Tibial artery (tissue), 4 donors: ENCODE measurements around the gene GCNA.
A peak's percentile ranks its signal among the peaks of the same experiment; 100 is the strongest.

ENCODE experiments used
- DNase-seq, 2 donors: peaks; one replicate each; pipeline ENCODE4 v3.0.0-alpha.2; 2019
- H3K27ac ChIP-seq, 2 donors: fragments of 200-600 bp; sonication (generic) in 1 of 2; 1 replicate in 1 of 2; 2 replicates in 1 of 2; pipeline ENCODE4 v1.5.1; 2018 to 2019; ENCODE audit warnings: mild to moderate bottlenecking in 1 of 2
- H3K27me3 ChIP-seq, 2 donors: fragments of 200-600 bp; sonication (generic) in 1 of 2; one replicate each; pipeline versions ENCODE4 v1.5.1 to v1.6.0; 2016 to 2019
- H3K36me3 ChIP-seq, 3 donors: fragments of 200-600 bp; sonication (generic) in 2 of 3; one replicate each; pipeline ENCODE4 v1.5.1; 2016 to 2019; ENCODE audit warnings: mild to moderate bottlenecking in 2 of 3
- H3K4me1 ChIP-seq, 4 donors: fragments of 200-600 bp; sonication (generic) in 2 of 4; 1 replicate in 3 of 4; 2 replicates in 1 of 4; pipeline ENCODE4 v1.5.1; 2016 to 2019
- H3K4me3 ChIP-seq, 2 donors: fragments of 200-600 bp; sonication (generic) in 1 of 2; 1 replicate in 1 of 2; 2 replicates in 1 of 2; pipeline ENCODE4 v1.5.1; 2018 to 2019; ENCODE audit warnings: mild to moderate bottlenecking in 2 of 2
- H3K9me3 ChIP-seq, 3 donors: fragments of 200-600 bp; sonication (generic) in 1 of 3; one replicate each; pipeline ENCODE4 v1.5.1; 2016 to 2019
- CTCF ChIP-seq, 2 experiments: fragments of 200-600 bp in 1 of 2; fragments of 450-650 bp in 1 of 2; IDR thresholded peaks; one replicate each; pipeline ENCODE4 v1.5.1; 2017 to 2019; ENCODE audit warnings: antibody characterized with exemption in 2 of 2, mild to moderate bottlenecking in 1 of 2, moderate library complexity in 1 of 2
- intact Hi-C: fragments of 100-400 bp; cut with DNase I; formaldehyde crosslinking; loops from one replicate; pipeline ENCODE4 v1.15.0; 2023; ENCODE audit warnings: low total_unique reads

The GCNA gene

GRCh38 chrX:71618787-71619186, 40.5 kb downstream of the GCNA start:
- intact Hi-C loops, result no loop called here
- TF ChIP-seq CTCF (IDR thresholded peaks at IDR 0.05), result no peak
- H3K27ac ChIP-seq, result no peak overlapping the region
- peaks cover 0 to 13% (median 6%) of the 10 kb centered on the region in 3 donors for H3K36me3 ChIP-seq
- no peak overlapping the region for H3K4me3 ChIP-seq
- no peaks in the 10 kb centered on the region for H3K9me3 ChIP-seq
- no peak for DNase-seq
- no peaks in the 10 kb centered on the region for H3K27me3 ChIP-seq
- H3K4me1 ChIP-seq, result peaks cover 0 to 20% (median 8%) of the 10 kb centered on the region in 4 donors

- intact Hi-C loops, result no loop called here
- H3K27me3 ChIP-seq, result no peaks in the 10 kb centered on the region
- no peak overlapping the region for H3K4me3 ChIP-seq
- peaks cover 0 to 20% (median 8%) of the 10 kb centered on the region in 4 donors for H3K4me1 ChIP-seq
- H3K27ac ChIP-seq, result no peak overlapping the region
- no peaks in the 10 kb centered on the region for H3K9me3 ChIP-seq
- DNase-seq, result no peak
- peaks cover 0 to 9% (median 4%) of the 10 kb centered on the region in 3 donors for H3K36me3 ChIP-seq
- TF ChIP-seq CTCF (IDR thresholded peaks at IDR 0.05), result no peak
Observed at GRCh38 chrX:71619193-71619592, 41.0 kb downstream of the GCNA start.

GRCh38 chrX:71619986-71620385, 41.7 kb downstream of the GCNA start:
- intact Hi-C loops, result no loop called here
- H3K27ac ChIP-seq, result no peak overlapping the region
- H3K9me3 ChIP-seq, result no peaks in the 10 kb centered on the region
- TF ChIP-seq CTCF (IDR thresholded peaks at IDR 0.05), result no peak
- H3K36me3 ChIP-seq, result peaks cover 0 to 1% (median 0%) of the 10 kb centered on the region in 3 donors
- H3K4me3 ChIP-seq, result no peak overlapping the region
- no peak for DNase-seq
- H3K4me1 ChIP-seq, result peaks cover 0 to 20% (median 8%) of the 10 kb centered on the region in 4 donors
- H3K27me3 ChIP-seq, result no peaks in the 10 kb centered on the region

GRCh38 chrX:71621603-71622002, 43.4 kb downstream of the GCNA start:
- intact Hi-C loops, result no loop called here
- TF ChIP-seq CTCF (IDR thresholded peaks at IDR 0.05), result no peak
- Histone ChIP-seq H3K9me3 (no peaks in the 10 kb centered on the region), H3K36me3 (no peaks in the 10 kb centered on the region), H3K4me3 (no peak overlapping the region), H3K27ac (peak overlapping the region in 1 of 2 donors; percentile 82), H3K27me3 (no peaks in the 10 kb centered on the region), H3K4me1 (peaks cover 0 to 20% (median 8%) of the 10 kb centered on the region in 4 donors)
- DNase-seq, result peak in 1 of 2 donors; percentile 22

- H3K27ac ChIP-seq, result peak overlapping the region; percentile 65 to 82
- DNase-seq, result no peak
- H3K36me3 ChIP-seq, result no peaks in the 10 kb centered on the region
- H3K9me3 ChIP-seq, result no peaks in the 10 kb centered on the region
- no peaks in the 10 kb centered on the region for H3K27me3 ChIP-seq
- intact Hi-C loops, result no loop called here
- peaks cover 0 to 20% (median 8%) of the 10 kb centered on the region in 4 donors for H3K4me1 ChIP-seq
- H3K4me3 ChIP-seq, result no peak overlapping the region
- no peak for TF ChIP-seq CTCF (IDR thresholded peaks at IDR 0.05)
Observed at GRCh38 chrX:71622032-71622575, 43.9 kb downstream of the GCNA start.
